CD14-positive monocyte (primary cell): ENCODE data around the gene OR8A1. TPM values are rescaled to one million over a fixed set of nuclear protein-coding genes. Genes with fewer than 3 reads are reported as not detected.

Experiments
- DNase-seq, 3 donors: peaks; one replicate each; pipeline ENCODE4 v3.0.0-alpha.2; 2011 to 2022
- H2AFZ ChIP-seq: 2 replicates; pipeline ENCODE4 v1.6.0; 2012; ENCODE audit warnings: mild to moderate bottlenecking, low read depth, low read length, inconsistent platforms; ENCODE audit not compliant: insufficient read depth, poor library complexity, severe bottlenecking
- H3K27ac ChIP-seq, 2 donors: 1 replicate in 1 of 2; 2 replicates in 1 of 2; pipeline ENCODE4 v1.5.1; 2012 to 2013; ENCODE audit warnings: low read length in 2 of 2, control low read depth in 1 of 2, inconsistent platforms in 1 of 2, low read depth in 1 of 2, mild to moderate bottlenecking in 1 of 2
- H3K27me3 ChIP-seq, 2 donors: one replicate each; pipeline versions ENCODE4 v1.6.0 to v1.6.1; 2011 to 2013; ENCODE audit warnings: low read length in 2 of 2; ENCODE audit not compliant: control insufficient read depth in 2 of 2, insufficient read depth in 2 of 2
- H3K36me3 ChIP-seq, 2 donors: replicated peaks in 1 of 2; 1 replicate in 1 of 2; 2 replicates in 1 of 2; pipeline versions ENCODE4 v1.5.1 to v1.6.1; 2012 to 2013; ENCODE audit warnings: low read length in 2 of 2, control low read depth in 1 of 2, inconsistent platforms in 1 of 2, mild to moderate bottlenecking in 1 of 2; ENCODE audit not compliant: insufficient read depth in 2 of 2, control insufficient read depth in 1 of 2
- H3K4me1 ChIP-seq, 2 donors: 1 replicate in 1 of 2; 2 replicates in 1 of 2; pipeline versions ENCODE4 v1.5.1 to v1.6.1; 2012 to 2013; ENCODE audit warnings: low read length in 2 of 2, control low read depth in 1 of 2, inconsistent platforms in 1 of 2, mild to moderate bottlenecking in 1 of 2, moderate library complexity in 1 of 2; ENCODE audit not compliant: insufficient read depth in 2 of 2, control insufficient read depth in 1 of 2
- H3K4me2 ChIP-seq: replicated peaks from 2 replicates; pipeline ENCODE3; 2012; ENCODE audit warnings: low read length, moderate library complexity, mild to moderate bottlenecking; ENCODE audit not compliant: poor library complexity, severe bottlenecking; ENCODE audit errors: extremely low read depth
- H3K4me3 ChIP-seq, 3 experiments: fragments of 200-600 bp in 1 of 3; sonication (generic) in 1 of 3; replicated peaks in 1 of 3; 1 replicate in 2 of 3; 2 replicates in 1 of 3; pipeline ENCODE4 v1.5.1; 2011 to 2013; ENCODE audit warnings: low read length in 3 of 3, mild to moderate bottlenecking in 3 of 3, control low read depth in 2 of 3, low read depth in 2 of 3, inconsistent platforms in 1 of 3, moderate library complexity in 1 of 3
- H3K79me2 ChIP-seq: 2 replicates; pipeline ENCODE4 v1.6.0; 2012; ENCODE audit warnings: mild to moderate bottlenecking, control low read depth, inconsistent platforms, low read length, moderate library complexity; ENCODE audit not compliant: insufficient read depth
- H3K9ac ChIP-seq: 2 replicates; pipeline ENCODE4 v1.6.0; 2017; ENCODE audit warnings: low read length, mild to moderate bottlenecking; ENCODE audit not compliant: insufficient read depth, poor library complexity, severe bottlenecking
- H3K9me3 ChIP-seq, 2 donors: replicated peaks in 1 of 2; 1 replicate in 1 of 2; 2 replicates in 1 of 2; pipeline versions ENCODE4 v1.5.1 to v1.6.1; 2012 to 2013; ENCODE audit warnings: low read length in 2 of 2, control low read depth in 1 of 2; ENCODE audit not compliant: control insufficient read depth in 1 of 2, insufficient read depth in 1 of 2
- H4K20me1 ChIP-seq: 2 replicates; pipeline ENCODE4 v1.6.0; 2012; ENCODE audit warnings: mild to moderate bottlenecking, low read length, control low read depth, moderate library complexity; ENCODE audit not compliant: insufficient read depth
- H3K27ac Mint-ChIP-seq, 7 donors: one replicate each; pipeline ENCODE4 v1.8.0; 2020; ENCODE audit warnings: mild to moderate bottlenecking in 7 of 7, mixed read lengths in 7 of 7, moderate library complexity in 6 of 7, inconsistent platforms in 2 of 7
- H3K27me3 Mint-ChIP-seq, 3 donors: one replicate each; pipeline ENCODE4 v1.8.0; 2021 to 2022; ENCODE audit warnings: low read depth in 3 of 3, mild to moderate bottlenecking in 3 of 3, mixed read lengths in 3 of 3, moderate library complexity in 3 of 3, inconsistent platforms in 1 of 3
- H3K36me3 Mint-ChIP-seq, 2 donors: one replicate each; pipeline ENCODE4 v1.8.0; 2020; ENCODE audit warnings: mixed read lengths in 2 of 2, inconsistent platforms in 1 of 2, mild to moderate bottlenecking in 1 of 2
- H3K4me1 Mint-ChIP-seq: one replicate; pipeline ENCODE4 v1.8.0; 2020; ENCODE audit warnings: mild to moderate bottlenecking, mixed read lengths
- H3K4me3 Mint-ChIP-seq, 2 donors: one replicate each; pipeline ENCODE4 v1.8.0; 2020; ENCODE audit warnings: mild to moderate bottlenecking in 2 of 2, mixed read lengths in 2 of 2, moderate library complexity in 1 of 2
- H3K9me3 Mint-ChIP-seq, 7 donors: one replicate each; pipeline ENCODE4 v1.8.0; 2020 to 2022; ENCODE audit warnings: mixed read lengths in 7 of 7, mild to moderate bottlenecking in 6 of 7, moderate library complexity in 6 of 7, inconsistent platforms in 2 of 7
- CTCF ChIP-seq: fragments of 200-600 bp; IDR thresholded peaks from one replicate; pipeline ENCODE4 v1.8.0; 2022; ENCODE audit warnings: antibody characterized with exemption, mild to moderate bottlenecking
- WGBS: methylation state at CpG from one replicate; pipeline ENCODE4 v1.1.5; 2013; ENCODE audit warnings: missing lambda C conversion rate; ENCODE audit not compliant: insufficient coverage; 5-methylcytosine and 5-hydroxymethylcytosine counted together
- intact Hi-C, 2 donors: fragments of 100-400 bp; cut with micrococcal nuclease; formaldehyde crosslinking; loops; one replicate each; pipeline versions ENCODE4 v1.15.0 to v1.15.1; 2023
- polyA plus RNA-seq, 3 donors: library from polyadenylated mRNA; depleted of rRNA in 1 of 3; unstranded in 2 of 3; stranded (reverse) in 1 of 3; fragments of 300-500 nt in 2 of 3; fragments of >200 nt in 1 of 3; fragmentation: Illumina TruSeq in 2 of 3; gene quantifications; 1 replicate in 2 of 3; 2 replicates in 1 of 3; pipeline ENCODE4 v1.2.3, GENCODE V29; 2012 to 2021

The OR8A1 gene
- polyA plus RNA-seq, 3 donors, result not detected

DNA sequence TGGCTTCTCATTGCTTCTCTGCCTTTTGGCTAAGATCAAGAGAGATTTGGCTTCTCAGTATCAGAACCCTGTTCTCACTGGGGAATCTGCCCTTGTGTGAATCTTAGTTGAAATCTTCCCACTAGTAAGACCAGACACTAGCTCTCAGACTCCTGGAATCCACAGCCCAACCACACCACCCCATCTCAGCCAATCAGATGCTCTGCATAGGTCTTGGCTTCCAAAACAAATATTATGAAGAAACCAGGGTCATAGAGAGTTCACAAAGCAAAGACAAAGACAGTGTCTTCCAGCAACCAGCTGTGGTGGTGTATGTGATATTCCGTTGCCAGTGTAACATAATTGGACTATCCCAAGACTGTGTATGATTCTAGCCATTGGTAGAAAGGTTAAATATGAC lies 31.8 kb upstream of the OR8A1 start:
- no peak overlapping the region for H2AFZ ChIP-seq
- Mint-ChIP-seq H3K27ac (no peak overlapping the region), H3K27me3 (peaks cover 0 to 2% (median 1%) of the 10 kb centered on the region in 3 donors), H3K9me3 (peaks cover 0 to 8% (median 4%) of the 10 kb centered on the region in 7 donors), H3K4me1 (peaks cover 10% of the 10 kb centered on the region), H3K4me3 (no peak overlapping the region), H3K36me3 (no peaks in the 10 kb centered on the region)
- no peaks in the 10 kb centered on the region for H3K9me3 ChIP-seq
- H3K79me2 ChIP-seq, result no peaks in the 10 kb centered on the region
- H3K36me3 ChIP-seq, result no peaks in the 10 kb centered on the region
- peaks cover 0 to 10% of the 10 kb centered on the region in 2 donors for H3K4me1 ChIP-seq
- intact Hi-C loops, result no loop called here
- DNase-seq, result no peak
- H4K20me1 ChIP-seq, result no peaks in the 10 kb centered on the region
- no peak overlapping the region for H3K9ac ChIP-seq
- H3K27me3 ChIP-seq, result no peaks in the 10 kb centered on the region
- H3K4me2 ChIP-seq, result no peak overlapping the region
- no peak overlapping the region for H3K27ac ChIP-seq
- no CpG with 5 or more reads among the region's 1 CpG for WGBS
- H3K4me3 ChIP-seq, result no peak overlapping the region
- TF ChIP-seq CTCF, result no peak

DNA sequence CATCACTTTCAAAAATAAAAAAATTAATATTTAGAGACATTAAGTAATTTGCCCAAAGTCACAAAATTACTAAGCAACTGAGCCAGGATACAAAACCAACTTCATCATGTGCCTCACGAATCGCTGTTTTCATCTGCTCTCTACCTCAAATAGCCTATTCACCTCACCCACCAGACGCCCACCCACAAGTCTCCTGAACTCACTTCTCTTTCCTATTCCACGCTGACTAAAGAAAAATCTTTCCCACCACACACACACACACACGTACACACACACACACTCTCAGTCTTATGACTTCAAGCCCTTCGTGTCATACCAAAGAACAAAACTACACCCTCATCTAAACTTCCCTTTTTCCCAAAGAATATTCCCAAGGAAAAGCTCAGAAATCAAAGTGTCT lies 28.6 kb upstream of the OR8A1 start:
- Mint-ChIP-seq H3K9me3 (peaks cover 0 to 4% (median under 1%) of the 10 kb centered on the region in 7 donors), H3K27me3 (peaks cover 0 to 3% (median 1%) of the 10 kb centered on the region in 3 donors), H3K27ac (no peak overlapping the region), H3K36me3 (no peaks in the 10 kb centered on the region), H3K4me1 (peaks cover 6% of the 10 kb centered on the region), H3K4me3 (no peak overlapping the region)
- Histone ChIP-seq H3K36me3 (no peaks in the 10 kb centered on the region), H2AFZ (no peak overlapping the region), H3K4me2 (no peak overlapping the region), H3K27ac (no peak overlapping the region), H3K27me3 (no peaks in the 10 kb centered on the region), H3K4me3 (no peak overlapping the region), H3K9ac (no peak overlapping the region), H3K9me3 (no peaks in the 10 kb centered on the region), H3K79me2 (no peaks in the 10 kb centered on the region), H4K20me1 (no peaks in the 10 kb centered on the region), H3K4me1 (peaks cover 0 to 6% of the 10 kb centered on the region in 2 donors)
- WGBS, result 85% methylated on average over 6 of the region's 6 CpGs
- intact Hi-C loops, result no loop called here
- no peak for DNase-seq
- TF ChIP-seq CTCF, result no peak
